Astrocyte (in vitro differentiated cells and primary cell): ENCODE measurements around the gene ABI1.

ENCODE experiments used
- CTCF ChIP-seq: IDR thresholded peaks from 2 replicates; pipeline ENCODE4 v1.5.1; 2011; ENCODE audit warnings: low read depth, mild to moderate bottlenecking, inconsistent platforms, low read length, moderate library complexity; ENCODE audit not compliant: insufficient read depth
- EZH2 ChIP-seq: IDR thresholded peaks from 2 replicates; pipeline ENCODE4 v1.6.1; 2012; ENCODE audit warnings: mild to moderate bottlenecking, low read length, inconsistent platforms; ENCODE audit not compliant: insufficient read depth

GRCh38 chr10:26738301-26738911 is 122.4 kb downstream of the ABI1 start:
- TF ChIP-seq CTCF (no peak), EZH2 (no peak)
